Amniotic epithelial cell (primary cell): ENCODE results near the gene APOBEC3H.

Experiments
- DNase-seq: peaks from one replicate; pipeline ENCODE4 v3.0.0-alpha.2; 2010; ENCODE audit warnings: low read depth

APOBEC3H gene

DNA sequence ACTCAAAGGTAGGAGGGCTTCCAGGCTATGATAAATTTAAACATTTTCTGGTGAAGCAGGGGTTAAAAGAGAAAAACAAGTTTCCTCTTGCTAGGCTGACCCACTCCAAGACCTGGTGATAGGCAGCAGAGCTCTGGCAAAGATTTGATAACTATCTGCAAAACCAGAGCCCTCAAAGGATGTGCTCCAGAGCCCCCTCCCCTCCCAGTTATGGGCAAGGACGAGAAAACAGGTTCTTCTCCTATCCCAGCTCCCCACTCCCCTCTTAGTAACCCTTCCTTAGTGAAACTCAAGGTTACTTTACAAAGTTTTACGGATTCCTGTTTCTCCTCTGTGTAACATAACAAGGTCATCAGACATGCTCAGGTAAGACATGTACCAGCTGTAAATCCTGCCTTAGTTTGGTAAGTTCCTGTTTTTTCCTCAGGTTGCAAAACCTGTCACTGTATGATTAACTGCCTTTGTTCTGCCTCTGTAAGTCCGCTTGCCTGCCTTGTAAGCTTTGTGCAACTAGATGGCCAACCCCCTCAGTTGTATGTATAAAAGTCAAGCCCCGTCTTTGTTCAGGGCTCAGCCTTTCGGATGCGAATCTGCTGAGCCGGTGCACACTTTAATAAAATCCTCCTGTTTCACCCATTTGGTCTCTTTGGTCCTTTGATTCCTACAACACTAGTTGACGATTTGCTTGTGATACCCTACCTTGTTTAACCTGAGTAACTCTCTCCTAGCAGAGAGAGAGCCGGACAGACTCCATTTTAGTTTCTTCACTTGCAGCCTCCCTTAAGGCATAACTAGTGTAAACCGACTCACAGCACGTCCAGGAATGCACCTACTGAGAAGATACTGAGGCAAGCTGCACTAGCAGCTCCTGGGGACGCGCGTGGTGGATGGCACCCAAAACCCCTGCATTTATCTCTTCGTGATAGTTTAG is 13.9 kb downstream of the APOBEC3H start:
- DNase-seq: peak; percentile 51

DNA sequence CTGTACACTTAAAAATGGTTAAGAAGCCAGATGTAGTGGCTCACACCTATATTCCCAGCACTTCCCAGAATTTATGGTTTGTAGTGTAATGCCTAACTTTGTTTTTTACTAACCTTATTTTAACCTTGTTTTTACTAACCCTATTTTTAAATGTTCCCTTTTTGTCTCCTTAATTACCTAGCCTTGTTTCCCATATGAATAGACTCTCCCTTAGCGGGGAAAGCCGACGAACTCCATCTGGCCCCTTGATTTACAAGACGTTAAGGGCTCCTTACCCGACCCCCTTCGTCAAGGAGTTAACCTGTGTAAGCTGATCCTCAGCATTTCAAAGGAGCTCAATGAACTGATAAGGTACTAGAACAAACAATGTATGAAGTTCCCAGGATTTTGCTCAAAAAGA is 17.1 kb downstream of the APOBEC3H start:
- DNase-seq: no peak

DNA sequence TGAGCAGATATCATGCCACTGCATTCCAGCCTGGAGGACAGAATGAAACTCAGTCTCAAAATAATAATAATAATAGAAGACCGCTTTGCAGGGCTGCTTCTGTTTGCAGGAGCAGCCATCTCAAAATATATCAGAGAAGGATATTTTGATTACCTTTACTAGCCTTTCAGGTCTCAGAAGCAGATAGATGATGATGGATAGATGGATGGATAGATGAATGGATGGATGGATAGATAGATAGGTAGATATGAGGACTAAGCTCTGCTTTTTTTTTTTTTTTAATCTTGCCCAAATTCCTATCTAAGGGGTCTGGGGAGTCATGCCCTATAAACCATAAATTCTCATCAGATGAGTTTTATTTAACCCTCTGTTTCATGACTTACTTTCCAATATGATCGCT is 18.5 kb downstream of the APOBEC3H start:
- DNase-seq: no peak

DNA sequence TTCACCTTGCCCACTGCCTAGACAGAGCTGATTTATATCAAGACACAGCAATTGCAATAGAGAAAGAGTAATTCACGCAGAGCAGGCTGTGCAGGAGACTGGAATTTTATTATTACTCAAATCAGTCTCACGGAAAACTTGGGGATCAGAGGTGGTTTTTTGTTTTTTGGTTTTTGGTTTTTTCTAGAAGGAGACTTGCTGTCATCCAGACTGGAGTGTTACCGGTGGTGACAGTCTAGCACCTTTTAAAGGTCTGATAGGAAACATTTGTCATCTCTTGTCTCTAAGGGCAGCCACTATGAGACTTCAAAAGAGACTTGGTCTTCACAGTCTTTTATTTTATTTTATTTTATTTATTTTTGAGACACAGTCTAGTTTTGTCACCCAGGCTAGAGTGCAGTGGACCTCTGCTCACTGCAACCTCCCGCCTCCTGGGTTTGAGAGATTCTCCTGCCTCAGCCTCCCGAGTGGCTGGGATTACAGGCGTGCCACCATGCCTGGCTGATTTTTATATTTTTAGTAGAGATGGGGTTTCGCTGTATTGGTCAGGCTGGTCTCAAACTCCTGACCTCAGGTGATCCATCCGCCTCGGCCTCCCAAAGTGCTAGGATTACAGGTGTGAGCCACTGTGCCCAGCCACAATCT is 19.1 kb downstream of the APOBEC3H start:
- DNase-seq: no peak

DNA sequence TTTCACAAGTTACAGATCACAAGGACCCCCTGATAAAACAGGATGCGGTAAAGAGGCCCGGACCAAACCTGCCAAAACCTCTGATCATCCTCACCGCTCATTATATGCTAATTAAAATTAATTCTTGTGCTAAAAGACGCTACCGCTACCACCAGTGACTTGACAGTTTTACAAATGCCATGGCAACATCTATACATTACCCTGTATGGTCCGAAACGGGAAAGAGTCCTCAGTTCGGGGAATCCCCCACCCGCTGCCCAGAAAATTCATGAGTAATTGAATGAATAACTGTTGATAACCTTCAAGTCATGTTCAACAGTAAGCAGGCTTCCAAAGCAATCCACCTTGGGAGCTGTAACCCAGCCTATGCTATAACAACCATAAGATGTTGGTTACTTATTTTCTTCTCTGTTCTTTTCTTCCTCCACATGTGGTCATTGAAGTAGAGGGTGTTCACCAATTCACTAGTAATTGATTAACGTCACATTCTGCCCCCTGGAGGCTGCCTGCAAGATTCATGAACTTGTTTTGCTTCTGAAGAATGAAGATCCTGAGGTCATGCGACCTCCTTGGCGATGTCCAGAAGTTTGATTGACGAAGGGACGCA is 20.6 kb downstream of the APOBEC3H start:
- DNase-seq: peak; percentile 30

DNA sequence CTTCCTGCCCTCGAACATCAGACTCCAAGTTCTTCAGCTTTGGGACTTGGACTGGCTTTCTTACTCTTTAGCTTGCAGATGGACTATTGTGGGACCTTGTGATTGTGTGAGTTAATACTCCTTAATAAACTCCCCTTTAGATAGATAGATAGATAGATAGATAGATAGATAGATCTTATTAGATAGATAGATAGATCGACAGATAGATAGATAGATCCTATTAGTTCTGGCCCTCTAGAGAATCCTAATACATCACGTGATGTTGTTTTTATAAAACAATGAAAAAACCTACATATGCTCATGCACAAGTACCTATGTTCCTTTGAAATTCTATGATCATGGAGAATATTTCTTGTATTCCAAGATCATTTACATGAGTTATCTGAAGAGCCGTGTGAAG is 23.9 kb downstream of the APOBEC3H start:
- no peak for DNase-seq

DNA sequence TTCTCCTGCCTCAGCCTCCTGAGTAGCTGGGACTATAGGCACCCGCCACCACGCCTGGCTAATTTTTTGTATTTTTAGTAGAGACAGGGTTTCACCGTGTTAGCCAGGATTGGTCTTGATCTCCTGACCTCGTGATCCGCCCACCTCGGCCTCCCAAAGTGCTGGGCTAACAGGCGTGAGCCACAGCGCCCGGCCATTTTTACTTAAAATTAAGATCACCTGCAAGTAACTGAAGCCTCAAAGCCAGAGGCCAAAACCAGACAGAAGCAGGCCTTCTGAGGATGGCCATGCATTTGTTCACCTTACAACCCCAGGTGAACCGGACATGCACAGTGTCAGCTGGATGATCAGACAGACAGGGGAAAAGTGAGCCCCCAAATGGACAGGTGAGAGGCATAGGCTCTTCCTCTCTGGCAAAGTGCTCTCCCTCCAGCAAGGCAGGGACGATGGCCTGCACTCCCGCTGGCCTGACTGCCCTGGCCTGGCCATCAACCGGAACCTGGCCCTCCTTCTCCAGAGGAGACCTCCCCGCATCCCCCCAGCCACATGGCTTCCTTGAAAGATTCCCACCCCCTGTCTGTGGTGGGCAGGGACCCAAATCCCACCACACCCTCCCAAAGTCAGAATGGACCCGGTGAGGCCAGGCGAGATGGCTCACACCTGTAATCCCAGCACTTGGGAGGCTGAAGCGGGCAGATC is 25.9 kb downstream of the APOBEC3H start:
- no peak for DNase-seq

DNA sequence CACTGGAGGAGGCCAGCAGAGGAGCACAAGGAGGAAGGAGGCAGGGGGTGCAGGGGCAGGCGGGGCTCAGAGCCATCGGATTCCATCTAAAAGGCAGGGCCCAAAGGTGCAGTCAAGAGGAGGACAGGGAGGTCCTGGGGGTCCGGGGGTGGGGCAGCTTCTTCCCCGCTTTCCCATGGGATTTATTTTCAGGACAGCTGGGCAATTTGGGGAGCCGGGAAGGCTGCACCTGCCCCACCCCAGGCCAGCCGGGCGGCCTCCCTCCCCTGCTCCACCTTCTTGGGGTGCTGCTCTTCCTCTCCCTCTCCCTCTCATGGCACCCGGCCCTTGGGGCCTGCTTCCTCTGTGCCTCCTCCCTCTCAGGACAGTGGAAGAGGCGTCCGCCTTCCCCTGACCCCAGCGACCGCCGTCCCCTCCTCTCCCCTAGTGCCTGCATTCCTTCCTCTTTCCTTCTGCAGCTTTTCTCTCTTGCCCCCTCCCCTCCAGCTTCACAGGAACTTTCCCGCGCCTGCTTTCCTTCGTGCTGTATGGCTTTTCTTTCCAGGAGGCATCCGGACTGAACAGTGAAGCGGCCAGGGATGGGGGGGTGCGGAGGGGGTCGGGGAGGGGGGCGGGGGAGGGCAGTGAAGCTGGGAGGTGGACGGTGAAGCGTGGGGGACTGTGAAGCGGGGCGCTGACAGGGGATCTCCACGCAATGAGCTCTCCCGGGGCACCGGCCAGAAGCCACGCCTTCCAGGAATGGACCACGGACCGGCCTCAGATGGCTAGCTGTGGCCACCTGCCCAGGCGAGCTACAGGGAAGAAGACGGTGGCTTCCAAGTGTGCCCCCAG is 26.9 kb downstream of the APOBEC3H start:
- no peak for DNase-seq

DNA sequence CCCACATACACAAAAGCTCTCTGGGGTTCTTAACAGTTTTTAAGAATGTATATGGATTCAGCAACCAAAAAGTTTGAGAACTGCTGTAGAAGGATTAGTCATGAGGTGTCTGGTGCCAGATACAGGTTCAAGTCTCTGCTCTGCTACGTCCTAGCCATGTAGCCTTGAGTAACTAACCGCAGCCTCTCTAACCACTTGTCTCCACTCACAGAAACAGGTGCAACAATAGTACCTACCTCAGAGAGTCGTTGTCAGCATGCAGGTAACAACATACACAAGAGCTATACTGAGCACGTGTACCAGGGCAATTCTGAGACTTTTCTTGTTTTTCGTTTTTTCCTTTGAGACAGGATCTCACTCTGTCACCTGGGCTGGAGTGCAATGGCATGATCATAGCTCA is 28.6 kb downstream of the APOBEC3H start:
- DNase-seq: no peak

DNA sequence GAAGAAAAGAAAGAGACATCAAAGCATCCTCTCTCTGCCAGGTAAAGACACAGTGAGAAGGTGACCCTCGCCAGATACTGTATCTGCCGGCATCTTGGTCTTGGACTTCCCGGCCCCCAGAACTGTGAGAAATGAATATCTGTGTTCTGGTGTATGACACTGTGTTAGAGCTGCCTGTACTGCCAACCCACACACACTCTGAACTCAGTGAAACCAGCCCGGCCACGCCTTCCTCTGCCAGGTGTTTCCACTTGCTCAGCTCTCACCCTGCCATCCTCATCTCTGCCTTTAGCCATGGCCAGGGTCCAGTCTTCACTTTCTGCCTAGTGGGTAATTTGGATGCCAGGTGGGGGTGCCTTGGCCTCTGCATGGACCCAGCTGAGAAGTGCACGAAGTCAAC is 31.5 kb downstream of the APOBEC3H start:
- no peak for DNase-seq

DNA sequence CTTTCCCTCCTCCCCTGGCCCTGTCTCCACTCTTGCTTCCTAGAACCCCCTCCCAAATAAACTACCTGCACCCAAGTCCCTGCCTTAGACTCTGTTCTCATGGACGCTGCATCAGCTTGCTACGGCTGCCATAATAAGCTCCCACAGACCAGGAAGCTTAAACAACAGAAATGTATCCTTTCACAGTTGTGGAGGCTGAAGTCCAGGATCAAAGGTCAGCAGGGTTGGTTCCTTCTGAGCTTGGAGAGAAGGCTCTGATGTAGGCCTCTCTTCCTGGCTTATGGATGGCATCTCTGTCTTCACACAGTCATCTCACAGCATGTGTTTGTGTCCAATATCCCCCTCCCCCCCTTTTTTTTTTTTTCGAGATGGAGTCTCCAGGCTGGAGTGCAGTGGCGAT is 32.0 kb downstream of the APOBEC3H start:
- DNase-seq: no peak

DNA sequence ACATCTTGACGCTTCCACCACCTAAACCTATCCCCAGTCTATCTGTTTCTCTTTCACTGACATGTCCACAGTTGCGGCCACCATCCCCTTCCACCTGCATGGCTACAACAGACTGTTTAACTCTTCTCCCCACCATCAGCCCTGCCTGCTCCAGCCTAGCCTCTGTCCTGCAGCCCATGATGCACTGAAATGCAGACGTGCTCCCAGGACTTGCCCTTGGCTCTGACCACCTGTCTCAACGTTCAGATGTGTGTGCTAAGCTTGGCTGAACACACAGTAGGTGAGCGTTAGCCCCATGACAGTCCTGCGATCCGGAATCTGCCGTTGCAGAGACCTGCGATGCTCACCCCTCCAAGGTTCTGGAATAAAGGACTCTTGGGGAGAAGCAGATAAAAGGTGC is 32.7 kb downstream of the APOBEC3H start:
- no peak for DNase-seq

DNA sequence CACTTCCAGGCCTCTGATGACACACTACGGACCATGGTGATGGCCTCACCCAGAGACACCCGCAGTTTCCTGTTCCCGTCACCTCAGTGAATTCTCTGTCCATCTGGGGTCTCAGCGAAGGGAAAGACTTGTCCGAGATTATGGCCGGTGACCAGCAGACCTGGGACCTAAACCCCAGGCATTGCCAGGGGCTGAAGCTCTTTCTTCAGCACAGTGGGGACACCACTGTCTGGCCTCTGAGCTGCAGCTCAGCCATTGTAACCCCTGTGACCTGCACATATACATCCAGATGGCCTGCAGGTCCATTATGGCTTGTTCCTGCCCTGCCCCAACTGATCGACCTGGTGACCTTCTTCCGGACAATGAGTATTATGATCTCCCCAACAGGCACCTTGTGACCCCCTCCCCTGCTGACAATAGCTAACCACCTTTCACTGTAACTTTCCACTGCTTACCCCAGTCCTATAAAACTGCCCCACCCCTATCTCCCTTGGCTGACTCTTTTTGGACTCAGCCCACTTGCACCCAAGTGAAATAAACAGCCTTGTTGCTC is 33.2 kb downstream of the APOBEC3H start:
- DNase-seq: no peak

DNA sequence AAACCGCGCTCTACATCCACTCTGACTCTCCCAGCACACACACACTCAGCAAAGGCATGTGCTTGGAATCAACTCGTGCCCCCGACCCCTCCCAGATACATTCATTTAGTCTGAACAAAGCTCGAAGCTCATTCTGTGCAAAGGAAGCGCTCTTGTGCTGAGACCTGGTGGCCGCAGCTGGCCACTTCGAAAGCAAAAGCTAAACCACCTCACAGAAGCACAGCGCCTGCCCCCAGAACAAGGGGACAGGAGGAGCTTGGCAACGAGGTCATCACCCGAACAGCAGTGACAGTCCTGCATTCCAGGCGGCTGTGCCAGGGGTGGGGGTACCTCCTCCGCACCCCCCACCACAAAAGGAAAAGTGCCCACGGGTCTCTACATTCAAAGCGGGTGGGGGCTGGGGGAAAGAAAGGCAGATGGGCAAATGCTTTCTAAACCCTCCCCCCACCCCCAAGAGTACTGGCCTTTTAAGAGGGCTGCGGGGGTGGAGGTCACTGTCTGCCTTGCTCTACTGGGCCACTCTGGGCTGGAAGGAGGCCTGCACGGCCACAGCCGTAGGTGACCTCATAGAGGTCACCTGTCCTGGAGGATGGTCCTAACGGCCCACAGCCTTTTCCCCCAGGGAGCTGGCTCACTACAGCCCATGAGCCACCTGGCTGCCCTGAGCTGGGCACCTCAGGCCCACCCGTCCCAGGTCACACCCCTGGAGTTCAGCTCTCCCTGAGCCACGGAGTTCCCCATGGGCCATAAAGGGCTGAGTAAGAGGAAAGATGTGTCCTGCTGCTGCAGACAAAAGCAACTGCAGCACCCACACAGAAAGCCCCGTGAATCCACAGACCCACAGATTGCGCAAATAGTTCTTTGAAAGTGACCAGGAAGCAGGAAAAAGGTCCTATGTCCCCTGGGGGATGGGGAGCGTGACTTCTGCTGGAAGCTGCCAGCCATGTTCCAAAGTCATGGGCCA is 34.1 kb downstream of the APOBEC3H start:
- DNase-seq: no peak

DNA sequence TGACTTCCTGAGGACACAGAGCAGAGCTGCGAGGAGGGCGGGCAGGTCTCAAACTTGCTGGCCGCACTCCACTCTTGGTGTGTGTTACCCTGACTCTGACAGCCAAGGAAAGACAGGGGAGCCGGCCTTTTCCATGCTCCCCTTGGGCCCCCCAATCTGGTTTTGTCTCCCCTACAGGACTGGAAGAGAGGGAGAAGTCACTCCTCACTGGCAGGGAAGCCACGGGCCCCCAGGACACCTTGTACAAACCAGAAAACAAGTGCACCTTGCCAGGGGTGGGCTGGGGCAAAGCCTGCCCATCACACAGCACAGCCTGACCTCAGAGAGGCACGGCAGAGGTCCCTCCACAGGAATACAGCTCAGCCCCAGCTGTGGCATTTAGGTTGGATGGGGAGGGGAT is 35.2 kb downstream of the APOBEC3H start:
- DNase-seq: no peak

DNA sequence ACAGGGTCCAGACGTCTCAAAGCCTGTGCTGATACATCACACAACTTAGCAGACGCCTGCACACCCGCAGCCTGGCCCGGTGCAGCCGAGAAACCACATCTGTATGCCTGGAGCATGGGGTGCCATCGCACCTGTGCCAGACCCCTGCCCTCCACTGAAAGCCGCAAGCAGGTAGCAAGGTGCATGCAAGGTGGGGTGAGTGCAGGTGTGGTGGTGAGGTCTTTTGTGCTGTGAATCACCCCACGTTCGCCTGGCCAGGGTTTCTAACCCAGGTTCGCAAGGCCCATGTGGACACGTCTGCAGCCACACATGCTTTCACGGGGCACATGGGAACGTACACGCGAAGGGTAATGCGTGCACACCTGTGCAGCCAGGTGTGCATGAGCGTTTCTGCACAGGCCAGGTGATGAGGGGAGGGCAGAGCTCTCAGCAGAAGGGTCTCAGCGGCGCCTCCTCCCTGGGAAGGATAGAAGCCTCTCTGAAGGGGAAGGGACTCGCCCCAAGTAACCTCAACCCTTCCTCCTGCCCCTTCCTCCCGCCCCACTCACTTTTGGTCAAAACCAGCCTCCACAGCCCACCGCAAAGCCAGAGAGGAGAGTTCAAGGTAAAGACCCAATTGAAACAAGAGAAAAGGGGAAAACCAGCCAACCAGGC is 36.0 kb downstream of the APOBEC3H start:
- DNase-seq: no peak

DNA sequence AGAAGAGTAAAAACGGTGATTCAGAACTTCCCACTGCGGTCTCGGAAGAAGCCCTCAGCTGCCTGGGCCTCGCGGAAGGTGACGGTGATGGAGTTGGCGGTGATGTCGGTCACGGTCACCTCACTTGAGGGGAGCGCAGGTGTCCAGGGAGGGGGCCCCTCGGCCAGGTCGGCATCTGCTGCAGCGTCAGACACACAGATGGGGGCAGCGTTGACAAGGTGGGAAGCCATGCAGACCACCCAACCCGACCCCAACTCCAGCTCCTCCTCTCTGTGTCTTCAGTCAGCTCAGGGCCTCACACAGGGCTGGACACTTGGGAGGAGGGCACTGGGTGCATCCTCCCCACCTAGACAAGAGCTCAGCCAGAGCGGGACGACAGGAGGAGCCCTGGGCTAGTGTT is 36.8 kb downstream of the APOBEC3H start:
- no peak for DNase-seq

DNA sequence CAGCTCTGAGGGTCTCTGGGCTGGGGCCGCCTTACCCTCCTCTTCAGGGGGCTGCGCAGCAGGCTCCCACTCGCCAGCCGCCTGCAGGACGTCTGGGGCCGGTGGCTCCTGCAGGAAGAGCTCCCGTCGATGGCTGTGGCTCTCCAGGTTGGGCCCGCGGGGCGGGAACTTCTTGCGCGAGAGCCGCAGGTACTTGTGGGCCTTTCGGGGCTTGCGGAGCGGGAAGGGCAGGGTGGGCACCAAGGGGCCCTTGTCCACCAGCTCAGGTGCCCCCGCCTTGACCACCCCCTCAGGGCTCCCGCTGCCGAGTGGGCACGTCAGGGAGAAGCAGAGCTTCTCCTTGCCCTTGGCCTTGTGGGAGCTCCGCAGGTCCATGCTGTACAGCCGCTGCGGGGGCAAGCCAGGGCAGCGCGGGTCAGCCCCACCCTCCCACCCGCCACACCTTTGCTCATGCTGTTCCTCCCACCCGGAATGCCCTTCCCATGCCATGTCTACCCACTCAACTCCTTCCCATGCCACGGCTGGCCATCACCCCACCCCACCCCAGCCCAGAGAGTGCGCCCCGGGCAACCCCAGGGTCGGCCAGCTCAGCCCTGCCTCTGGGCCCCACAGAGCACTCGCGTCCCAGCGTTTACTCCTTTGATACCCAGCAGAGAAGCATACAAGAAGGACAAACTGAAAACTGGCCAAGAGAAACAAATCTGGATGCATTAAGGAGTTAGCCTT is 37.5 kb downstream of the APOBEC3H start:
- no peak for DNase-seq
